Prostate gland (tissue), 2 donors: ENCODE results near the gene ARL10. TPM values are rescaled to one million over a fixed set of nuclear protein-coding genes. Genes with fewer than 3 reads are reported as not detected.

Experiments used
- DNase-seq: peaks from one replicate; pipeline ENCODE4 v3.0.0-alpha.2; 2019; ENCODE audit warnings: low spot score
- H3K27ac ChIP-seq, 2 donors: fragments of 200-600 bp; sonication (generic); 2 replicates each; pipeline ENCODE4 v1.5.1; 2017 to 2019
- H3K27me3 ChIP-seq: fragments of 200-600 bp; sonication (generic); replicated peaks from 2 replicates; pipeline ENCODE4 v1.5.1; 2019; ENCODE audit not compliant: insufficient read depth
- H3K36me3 ChIP-seq, 2 donors: fragments of 200-600 bp; sonication (generic); 1 replicate in 1 of 2; 2 replicates in 1 of 2; pipeline versions ENCODE4 v1.5.1 to v1.8.1; 2017 to 2019
- H3K4me1 ChIP-seq: fragments of 200-600 bp; sonication (generic); replicated peaks from 2 replicates; pipeline ENCODE4 v1.5.1; 2019
- H3K4me3 ChIP-seq, 2 donors: fragments of 200-600 bp; sonication (generic); 2 replicates each; pipeline ENCODE4 v1.5.1; 2017 to 2019
- H3K9me3 ChIP-seq: fragments of 200-600 bp; sonication (generic); 2 replicates; pipeline ENCODE4 v1.5.1; 2017
- POLR2A ChIP-seq: fragments of 450-650 bp; IDR thresholded peaks from one replicate; pipeline ENCODE4 v1.6.1; 2016; ENCODE audit warnings: antibody characterized with exemption, mild to moderate bottlenecking
- POLR2AphosphoS5 ChIP-seq: sonication (generic); formaldehyde crosslinking; IDR thresholded peaks from one replicate; pipeline ENCODE4 v1.6.1; 2017; ENCODE audit warnings: antibody characterized with exemption
- WGBS: methylation state at CpG from one replicate; pipeline ENCODE4 v1.1.5; 2018; 5-methylcytosine and 5-hydroxymethylcytosine counted together
- intact Hi-C: fragments of 100-400 bp; cut with DNase I; formaldehyde crosslinking; loops from one replicate; pipeline ENCODE4 v1.14.2; 2022
- total RNA-seq, 2 donors: library from RNA; depleted of rRNA; stranded (reverse); fragments of >200 nt; gene quantifications; one replicate each; pipeline ENCODE4 v1.1.0, GENCODE V29; 2016
- TF ChIP-seq, protein P1 (sequence below), 4 experiments: fragments of 200-600 bp in 2 of 4; fragments of 450-650 bp in 2 of 4; sonication (generic) in 2 of 4; IDR thresholded peaks; 1 replicate in 3 of 4; 2 replicates in 1 of 4; pipeline ENCODE4 v1.5.1; 2016 to 2019; ENCODE audit warnings: antibody characterized with exemption in 4 of 4, mild to moderate bottlenecking in 2 of 4, moderate library complexity in 2 of 4

ARL10 gene
- total RNA-seq, 2 donors from 2014 or later, result 2.4 to 8.2 TPM

DNA sequence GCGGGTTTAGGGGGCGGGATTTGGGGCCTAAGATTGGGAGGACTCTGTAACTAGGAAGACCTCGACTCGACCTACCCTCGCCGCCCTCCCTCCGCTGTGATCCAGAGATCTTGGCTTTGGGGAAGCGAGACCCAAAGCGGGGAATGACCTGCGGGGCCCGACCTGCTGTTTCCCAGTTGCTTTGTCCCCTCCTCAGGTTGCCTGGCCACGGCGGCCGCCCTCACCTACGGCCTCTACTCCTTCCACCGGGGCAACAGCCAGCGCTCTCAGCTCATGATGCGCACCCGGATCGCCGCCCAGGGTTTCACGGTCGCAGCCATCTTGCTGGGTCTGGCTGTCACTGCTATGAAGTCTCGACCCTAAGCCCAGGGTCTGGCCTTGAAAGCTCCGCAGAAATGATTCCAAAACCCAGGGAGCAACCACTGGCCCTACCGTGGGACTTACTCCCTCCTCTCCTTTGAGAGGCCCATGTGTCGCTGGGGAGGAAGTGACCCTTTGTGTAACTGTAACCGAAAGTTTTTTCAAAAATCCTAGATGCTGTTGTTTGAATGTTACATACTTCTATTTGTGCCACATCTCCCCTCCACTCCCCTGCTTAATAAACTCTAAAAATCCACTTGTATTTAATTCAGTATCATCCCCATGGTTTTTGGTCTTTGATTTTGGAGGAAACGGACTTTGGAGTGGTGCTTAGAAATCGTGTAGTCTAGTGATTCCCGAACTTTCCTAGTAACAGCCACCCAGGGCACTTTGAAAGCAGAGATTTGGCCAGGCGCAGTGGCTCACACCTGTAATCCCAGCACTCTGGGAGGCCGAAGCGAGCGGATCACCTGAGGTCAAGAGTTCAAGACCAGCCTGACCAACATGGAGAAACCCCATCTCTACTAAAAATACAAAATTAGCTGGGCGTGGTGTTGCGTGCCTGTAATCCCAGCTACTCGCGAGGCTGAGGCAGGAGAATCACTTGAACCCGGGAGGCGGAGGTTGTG is 24.1 kb downstream of the ARL10 start:
- Histone ChIP-seq H3K36me3 (no peaks in the 10 kb centered on the region), H3K4me3 (peak overlapping the region; percentile 60 to 72), H3K4me1 (no peaks in the 10 kb centered on the region), H3K27me3 (no peaks in the 10 kb centered on the region), H3K27ac (peak overlapping the region; percentile 94 to 95), H3K9me3 (no peaks in the 10 kb centered on the region)
- WGBS, result 39% methylated on average over 30 of the region's 41 CpGs
- DNase-seq, result no peak
- peak; percentile 83 for TF ChIP-seq POLR2A
- TF ChIP-seq, protein P1, sequence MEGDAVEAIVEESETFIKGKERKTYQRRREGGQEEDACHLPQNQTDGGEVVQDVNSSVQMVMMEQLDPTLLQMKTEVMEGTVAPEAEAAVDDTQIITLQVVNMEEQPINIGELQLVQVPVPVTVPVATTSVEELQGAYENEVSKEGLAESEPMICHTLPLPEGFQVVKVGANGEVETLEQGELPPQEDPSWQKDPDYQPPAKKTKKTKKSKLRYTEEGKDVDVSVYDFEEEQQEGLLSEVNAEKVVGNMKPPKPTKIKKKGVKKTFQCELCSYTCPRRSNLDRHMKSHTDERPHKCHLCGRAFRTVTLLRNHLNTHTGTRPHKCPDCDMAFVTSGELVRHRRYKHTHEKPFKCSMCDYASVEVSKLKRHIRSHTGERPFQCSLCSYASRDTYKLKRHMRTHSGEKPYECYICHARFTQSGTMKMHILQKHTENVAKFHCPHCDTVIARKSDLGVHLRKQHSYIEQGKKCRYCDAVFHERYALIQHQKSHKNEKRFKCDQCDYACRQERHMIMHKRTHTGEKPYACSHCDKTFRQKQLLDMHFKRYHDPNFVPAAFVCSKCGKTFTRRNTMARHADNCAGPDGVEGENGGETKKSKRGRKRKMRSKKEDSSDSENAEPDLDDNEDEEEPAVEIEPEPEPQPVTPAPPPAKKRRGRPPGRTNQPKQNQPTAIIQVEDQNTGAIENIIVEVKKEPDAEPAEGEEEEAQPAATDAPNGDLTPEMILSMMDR (IDR thresholded peaks at IDR 0.05), result no peak
- intact Hi-C loops, result no loop called here

DNA sequence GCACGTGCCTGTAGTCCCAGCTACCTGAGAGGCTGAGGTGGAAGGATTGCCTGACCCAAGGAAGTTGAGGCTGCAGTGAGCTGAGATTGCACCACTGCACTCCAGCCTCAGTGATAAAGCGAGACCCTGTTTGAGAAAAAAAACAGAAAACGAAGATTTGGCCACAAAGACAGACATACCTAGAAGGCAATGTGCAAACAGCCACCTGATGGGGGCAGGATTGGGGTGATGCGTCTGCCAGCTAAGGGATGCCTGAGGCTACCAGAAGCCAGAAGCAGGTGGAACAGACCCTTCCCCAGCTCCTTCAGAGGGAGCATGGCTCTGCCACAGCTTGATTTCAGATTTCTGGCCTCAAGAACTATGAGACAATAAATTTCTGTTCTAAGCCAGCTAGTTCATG is 26.2 kb downstream of the ARL10 start:
- TF ChIP-seq, protein P1 (IDR thresholded peaks at IDR 0.05), result no peak
- TF ChIP-seq POLR2AphosphoS5, result no peak
- TF ChIP-seq POLR2A, result no peak
- Histone ChIP-seq H3K4me1 (no peaks in the 10 kb centered on the region), H3K36me3 (no peaks in the 10 kb centered on the region)

DNA sequence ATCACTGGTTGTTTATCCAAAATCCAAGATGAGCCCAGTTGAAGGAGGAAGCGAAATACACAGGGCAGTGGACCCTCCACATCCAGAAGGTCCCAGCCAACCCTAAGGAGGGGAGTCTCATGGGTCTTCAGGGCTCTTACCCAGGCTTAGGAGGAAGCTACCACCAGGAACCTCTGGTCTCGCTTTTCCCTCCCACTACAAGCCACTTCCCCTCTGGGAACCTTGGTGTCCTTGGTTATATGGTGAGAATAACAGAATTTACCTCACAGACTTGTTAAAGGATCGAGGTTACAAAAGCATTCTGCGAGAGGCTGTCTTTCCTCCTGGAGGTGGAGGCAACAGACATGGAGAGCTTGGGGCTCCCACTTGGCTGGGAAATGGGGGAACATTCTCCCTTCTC is 26.7 kb downstream of the ARL10 start:
- intact Hi-C loops, result no loop called here
- TF ChIP-seq, protein P1 (IDR thresholded peaks at IDR 0.05), result no peak
- TF ChIP-seq POLR2A (no peak), POLR2AphosphoS5 (no peak)
- Histone ChIP-seq H3K27me3 (no peaks in the 10 kb centered on the region), H3K36me3 (no peaks in the 10 kb centered on the region), H3K27ac (no peak overlapping the region), H3K4me3 (no peak overlapping the region), H3K4me1 (no peaks in the 10 kb centered on the region), H3K9me3 (no peaks in the 10 kb centered on the region)
- no peak for DNase-seq
- WGBS, result 89% methylated on average over 4 of the region's 4 CpGs

More for the DNA sequence above, 26.2 kb downstream of the ARL10 start:
- DNase-seq, result no peak
- H3K27ac ChIP-seq, result no peak overlapping the region
- intact Hi-C loops, result no loop called here
- 88% methylated on average over 4 of the region's 4 CpGs for WGBS
- no peaks in the 10 kb centered on the region for H3K9me3 ChIP-seq
- no peak overlapping the region for H3K4me3 ChIP-seq
- H3K27me3 ChIP-seq, result no peaks in the 10 kb centered on the region

DNA sequence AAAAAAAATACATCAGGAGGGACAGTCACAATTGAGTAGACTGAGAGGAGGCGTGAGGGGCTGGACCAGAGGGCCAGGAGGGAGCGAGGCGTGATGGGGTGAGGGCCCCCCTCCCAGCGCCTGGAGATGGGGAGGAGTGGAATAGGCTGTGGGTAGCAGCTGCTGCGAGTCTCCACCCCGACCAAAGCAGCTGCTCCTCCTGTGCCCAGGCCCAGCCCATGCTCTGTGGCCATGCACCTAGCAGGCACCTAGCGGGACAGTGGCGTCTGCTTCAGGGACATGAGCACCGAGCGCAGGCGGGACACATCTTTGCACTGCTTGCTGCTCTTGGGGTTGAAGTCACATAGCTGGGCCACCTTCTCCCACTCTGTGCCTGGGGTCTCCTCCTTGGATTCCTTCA is 27.2 kb downstream of the ARL10 start:
- H3K9me3 ChIP-seq, result no peaks in the 10 kb centered on the region
- no peaks in the 10 kb centered on the region for H3K27me3 ChIP-seq
- no peak for DNase-seq
- TF ChIP-seq POLR2A (no peak), POLR2AphosphoS5 (no peak)
- TF ChIP-seq, protein P1 (IDR thresholded peaks at IDR 0.05), result no peak
- H3K27ac ChIP-seq, result no peak overlapping the region
- no peaks in the 10 kb centered on the region for H3K4me1 ChIP-seq
- H3K36me3 ChIP-seq, result no peaks in the 10 kb centered on the region
- H3K4me3 ChIP-seq, result no peak overlapping the region
- WGBS, result 88% methylated on average over 11 of the region's 11 CpGs
- intact Hi-C loops, result no loop called here

DNA sequence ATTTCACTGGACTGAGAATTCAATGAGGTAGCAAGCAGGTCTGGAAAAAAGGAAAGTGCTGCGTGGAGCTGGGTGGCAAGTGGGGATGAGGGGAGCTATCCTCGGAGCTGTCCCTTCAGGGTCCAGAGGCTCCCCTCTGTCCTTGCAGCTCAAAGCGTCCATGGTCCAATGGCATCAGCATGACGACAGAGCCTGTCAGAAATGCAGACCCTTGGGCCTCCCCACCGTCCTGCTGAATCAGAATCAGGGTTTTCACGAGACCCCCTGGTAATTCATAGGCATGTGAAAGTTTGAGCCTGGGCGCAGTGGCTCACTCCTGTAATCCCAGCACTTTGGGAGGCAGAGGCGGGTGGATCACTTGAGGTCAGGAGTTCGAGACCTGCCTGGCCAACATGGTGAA is 28.8 kb downstream of the ARL10 start:
- 91% methylated on average over 9 of the region's 9 CpGs for WGBS
- Histone ChIP-seq H3K4me1 (no peaks in the 10 kb centered on the region), H3K27ac (no peak overlapping the region), H3K4me3 (no peak overlapping the region), H3K27me3 (no peaks in the 10 kb centered on the region), H3K36me3 (no peaks in the 10 kb centered on the region), H3K9me3 (no peaks in the 10 kb centered on the region)
- TF ChIP-seq POLR2A (no peak), POLR2AphosphoS5 (no peak)
- intact Hi-C loops, result no loop called here
- DNase-seq, result no peak
